ENCODE data around the gene VENTX.

The VENTX gene

GRCh38 chr10:133285217-133285616 lies 47.6 kb downstream of the VENTX start:
- no peak for DNase-seq (ENCODE audit: low read depth in 3 of 3)

- no peak for DNase-seq (ENCODE audit: low read depth in 3 of 3)
These were observed 48.7 kb downstream of the VENTX start for GRCh38 chr10:133286366-133286765.

GRCh38 chr10:133287832-133288500 lies 50.3 kb downstream of the VENTX start:
- no peak for DNase-seq (ENCODE audit: low read depth in 3 of 3)

- DNase-seq (ENCODE audit: low read depth in 3 of 3): no peak
These were observed 52.1 kb downstream of the VENTX start for GRCh38 chr10:133289761-133290160.

Measured in stimulated activated CD4-positive, alpha-beta T cell treated with anti-CD3 and anti-CD28 coated beads, TNF-alpha, amount 100 ng/mL, for 24 hours (primary cell).